Tibial nerve (tissue), 4 donors: ENCODE measurements around the gene RPL5. TPM values are rescaled to one million over a fixed set of nuclear protein-coding genes. Genes with fewer than 3 reads are reported as not detected.
A peak's percentile ranks its signal among the peaks of the same experiment; 100 is the strongest.

Source experiments
- DNase-seq, 2 donors: peaks; one replicate each; pipeline ENCODE4 v3.0.0-alpha.2; 2019; ENCODE audit warnings: low spot score in 2 of 2
- H3K27ac ChIP-seq, 4 donors: fragments of 200-600 bp; sonication (generic) in 3 of 4; one replicate each; pipeline ENCODE4 v1.5.1; 2017 to 2019; ENCODE audit warnings: mild to moderate bottlenecking in 1 of 4
- H3K27me3 ChIP-seq, 2 donors: fragments of 200-600 bp; sonication (generic) in 1 of 2; one replicate each; pipeline versions ENCODE4 v1.5.1 to v1.6.0; 2017 to 2019
- H3K36me3 ChIP-seq, 3 donors: fragments of 200-600 bp; sonication (generic); one replicate each; pipeline ENCODE4 v1.5.1; 2018 to 2019
- H3K4me1 ChIP-seq, 4 donors: fragments of 200-600 bp; sonication (generic) in 3 of 4; one replicate each; pipeline ENCODE4 v1.5.1; 2017 to 2019
- H3K4me3 ChIP-seq, 4 donors: fragments of 200-600 bp; sonication (generic) in 3 of 4; one replicate each; pipeline ENCODE4 v1.5.1; 2017 to 2019; ENCODE audit warnings: mild to moderate bottlenecking in 1 of 4, moderate library complexity in 1 of 4
- H3K9me3 ChIP-seq, 4 donors: fragments of 200-600 bp; sonication (generic) in 3 of 4; one replicate each; pipeline ENCODE4 v1.5.1; 2017 to 2019
- CTCF ChIP-seq, 5 experiments: fragments of 200-600 bp in 3 of 5; fragments of 450-650 bp in 2 of 5; sonication (generic) in 3 of 5; IDR thresholded peaks; one replicate each; pipeline ENCODE4 v1.5.1; 2016 to 2019; ENCODE audit warnings: antibody characterized with exemption in 5 of 5, mild to moderate bottlenecking in 3 of 5, moderate library complexity in 2 of 5
- EP300 ChIP-seq, 2 donors: sonication (generic); formaldehyde crosslinking; IDR thresholded peaks; one replicate each; pipeline ENCODE4 v1.6.1; 2017; ENCODE audit warnings: antibody characterized with exemption in 2 of 2, mild to moderate bottlenecking in 1 of 2
- POLR2A ChIP-seq, 2 donors: fragments of 450-650 bp; IDR thresholded peaks; one replicate each; pipeline ENCODE4 v1.6.1; 2017; ENCODE audit warnings: antibody characterized with exemption in 2 of 2, mild to moderate bottlenecking in 2 of 2, moderate library complexity in 2 of 2
- WGBS, 2 donors: methylation state at CpG; one replicate each; pipeline ENCODE4 v1.1.5; 2018; 5-methylcytosine and 5-hydroxymethylcytosine counted together
- total RNA-seq, 4 donors: library from RNA; depleted of rRNA; stranded (reverse); fragments of >200 nt; gene quantifications; one replicate each; pipeline ENCODE4 v1.1.0, GENCODE V29; 2016

The RPL5 gene
- total RNA-seq, 4 donors from 2014 or later: 1,387 to 1,574 (median 1,436) TPM

- H3K4me1 ChIP-seq: peaks cover 0 to 6% (median 3%) of the 10 kb centered on the region in 4 donors
Measured at GRCh38 chr1:92858564-92859399, 26.9 kb downstream of the RPL5 start.

GRCh38 chr1:92859400-92860039 is 27.7 kb downstream of the RPL5 start:
- Histone ChIP-seq H3K4me1 (peaks cover 0 to 6% (median under 1%) of the 10 kb centered on the region in 4 donors), H3K27ac (no peak overlapping the region), H3K4me3 (peak overlapping the region in 1 of 4 donors; percentile 21), H3K9me3 (peaks cover 0 to 2% (median 0%) of the 10 kb centered on the region in 4 donors), H3K27me3 (no peaks in the 10 kb centered on the region), H3K36me3 (no peaks in the 10 kb centered on the region)
- 61 to 62% methylated on average over 7 of the region's 7 CpGs for WGBS, 2 donors
- TF ChIP-seq POLR2A (IDR thresholded peaks at IDR 0.05): no peak
- TF ChIP-seq CTCF (IDR thresholded peaks at IDR 0.05): no peak
- TF ChIP-seq EP300 (IDR thresholded peaks at IDR 0.05): no peak
- no peak for DNase-seq

More at GRCh38 chr1:92858564-92859399, 26.9 kb downstream of the RPL5 start:
- no peak overlapping the region for H3K27ac ChIP-seq
- no peak for TF ChIP-seq POLR2A (IDR thresholded peaks at IDR 0.05)
- TF ChIP-seq CTCF (IDR thresholded peaks at IDR 0.05): peak; percentile 88 to 97 (median 94)
- peak overlapping the region in 2 of 4 donors; percentile 20 to 21 for H3K4me3 ChIP-seq
- H3K9me3 ChIP-seq: peaks cover 0 to 2% (median 0%) of the 10 kb centered on the region in 4 donors
- H3K27me3 ChIP-seq: no peaks in the 10 kb centered on the region
- no peaks in the 10 kb centered on the region for H3K36me3 ChIP-seq
- peak in 1 of 2 donors; percentile 92 for DNase-seq
- WGBS, 2 donors: 25 to 26% methylated on average over 13 of the region's 13 CpGs

DNA sequence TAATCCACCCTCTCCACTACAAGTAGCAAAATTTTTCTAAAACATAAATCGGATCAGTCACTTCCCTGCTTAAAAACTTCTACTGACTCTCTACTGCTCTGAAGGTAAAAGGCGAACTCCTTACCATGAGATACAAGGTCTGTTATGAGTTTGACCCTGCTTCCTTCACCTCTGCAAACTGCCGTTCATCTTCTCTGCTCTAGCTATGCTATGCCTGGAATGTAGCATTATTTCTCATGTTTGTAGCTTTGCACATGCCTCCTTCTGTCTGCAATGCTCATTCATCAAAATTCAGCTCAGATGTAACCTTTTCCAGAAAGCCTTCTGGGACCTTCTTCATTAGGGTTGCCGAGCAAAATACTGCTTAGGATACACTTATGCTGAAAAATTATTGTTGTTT is 30.8 kb downstream of the RPL5 start:
- no peaks in the 10 kb centered on the region for H3K36me3 ChIP-seq
- H3K27me3 ChIP-seq: no peaks in the 10 kb centered on the region
- H3K4me3 ChIP-seq: no peak overlapping the region
- no peak for DNase-seq
- H3K9me3 ChIP-seq: no peaks in the 10 kb centered on the region
- 58 to 64% methylated on average over 4 of the region's 4 CpGs for WGBS, 2 donors
- peaks cover 0 to 6% (median 0%) of the 10 kb centered on the region in 4 donors for H3K4me1 ChIP-seq
- no peak overlapping the region for H3K27ac ChIP-seq
- TF ChIP-seq POLR2A (IDR thresholded peaks at IDR 0.05) (no peak), CTCF (IDR thresholded peaks at IDR 0.05) (no peak), EP300 (IDR thresholded peaks at IDR 0.05) (no peak)

- Histone ChIP-seq H3K4me3 (no peak overlapping the region), H3K36me3 (no peaks in the 10 kb centered on the region), H3K27ac (no peak overlapping the region), H3K9me3 (no peaks in the 10 kb centered on the region), H3K4me1 (peaks cover 0 to 6% (median 0%) of the 10 kb centered on the region in 4 donors), H3K27me3 (no peaks in the 10 kb centered on the region)
- DNase-seq: no peak
- TF ChIP-seq POLR2A (IDR thresholded peaks at IDR 0.05) (no peak), EP300 (IDR thresholded peaks at IDR 0.05) (no peak), CTCF (IDR thresholded peaks at IDR 0.05) (no peak)
Measured at GRCh38 chr1:92864131-92864530, 32.3 kb downstream of the RPL5 start.

DNA sequence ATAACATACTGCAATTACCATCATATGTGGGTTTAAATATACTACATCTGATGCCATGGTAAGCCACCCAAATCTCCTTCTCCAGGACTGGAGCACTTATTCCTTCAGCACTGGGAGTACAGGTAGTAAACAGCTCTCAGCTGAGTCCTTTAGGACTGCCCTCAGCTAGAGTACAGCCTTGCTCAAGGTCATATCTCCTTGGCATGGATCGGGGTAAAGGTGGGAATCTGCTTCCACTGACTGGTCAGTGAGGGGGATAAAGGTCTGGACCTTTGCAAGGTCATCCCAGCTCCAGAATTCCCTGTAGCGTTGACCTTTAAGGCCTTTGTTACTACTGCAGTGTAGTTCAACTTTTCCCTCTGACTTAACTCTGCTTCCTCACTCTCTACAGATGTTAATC is 38.8 kb downstream of the RPL5 start:
- whole genome bisulfite sequencing, 2 donors: 88 to 89% methylated on average over 2 of the region's 2 CpGs
- Histone ChIP-seq H3K27ac (no peak overlapping the region), H3K27me3 (no peaks in the 10 kb centered on the region), H3K9me3 (peaks cover 0 to 9% (median 0%) of the 10 kb centered on the region in 4 donors), H3K36me3 (no peaks in the 10 kb centered on the region), H3K4me1 (no peaks in the 10 kb centered on the region), H3K4me3 (no peak overlapping the region)
- DNase-seq: no peak
- no peak for TF ChIP-seq CTCF (IDR thresholded peaks at IDR 0.05)
- TF ChIP-seq POLR2A (IDR thresholded peaks at IDR 0.05): no peak
